ES-I3 (cell line): ENCODE results near the gene SMC3.
"Not testable (repeated sequence)": the region's sequence is repeated elsewhere in the genome, so short reads cannot be mapped to it uniquely, and the experiment has no call there.

Experiments used
- H3K36me3 ChIP-seq: 2 replicates; pipeline ENCODE4 v1.6.1; 2013; ENCODE audit warnings: mild to moderate bottlenecking, low read length, control low read depth, moderate library complexity; ENCODE audit not compliant: insufficient read depth
- H3K4me1 ChIP-seq: 2 replicates; pipeline ENCODE4 v1.6.1; 2013; ENCODE audit warnings: mild to moderate bottlenecking, control low read depth, low read length; ENCODE audit not compliant: insufficient read depth
- H3K9ac ChIP-seq: 2 replicates; pipeline ENCODE4 v1.6.1; 2013; ENCODE audit warnings: low read depth, mild to moderate bottlenecking, low read length, moderate library complexity
- H3K9me3 ChIP-seq: 2 replicates; pipeline ENCODE4 v1.6.1; 2013; ENCODE audit warnings: mild to moderate bottlenecking, low read length, moderate library complexity; ENCODE audit not compliant: control insufficient read depth, insufficient read depth

Gene SMC3

DNA sequence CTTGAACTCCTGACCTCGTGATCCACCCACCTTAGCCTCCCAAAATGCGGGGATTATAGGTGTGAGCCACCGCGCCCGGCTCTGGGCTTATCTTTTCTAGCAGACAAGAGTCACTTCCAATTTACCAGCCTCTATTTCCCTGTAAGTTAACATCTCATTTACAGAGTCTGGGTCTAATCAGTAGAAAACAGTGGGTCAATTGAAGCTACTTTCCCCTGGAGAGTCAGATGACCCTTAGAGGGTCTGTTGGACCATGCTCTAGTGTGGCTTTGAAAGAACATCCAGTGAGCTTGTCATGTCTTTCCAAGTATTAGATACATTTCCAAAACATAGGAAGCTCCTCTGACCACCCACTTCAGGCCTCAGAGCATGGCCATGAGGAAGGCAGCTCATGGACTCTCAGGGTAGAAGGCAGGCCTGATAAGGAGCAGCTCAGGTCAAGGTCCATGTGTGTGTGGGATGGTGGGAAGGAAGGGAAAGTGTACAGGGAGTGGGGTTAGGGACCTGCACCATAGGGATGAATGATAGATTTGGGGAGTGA, 49.1 kb downstream of the SMC3 start:
- Histone ChIP-seq H3K4me1 (peaks cover 14% of the 10 kb centered on the region), H3K36me3 (no peaks in the 10 kb centered on the region), H3K9me3 (no peaks in the 10 kb centered on the region), H3K9ac (no peak overlapping the region)

GRCh38 chr10:110617425-110618229, 50.1 kb downstream of the SMC3 start:
- Histone ChIP-seq H3K9ac (no peak overlapping the region), H3K36me3 (no peaks in the 10 kb centered on the region), H3K4me1 (peaks cover 4% of the 10 kb centered on the region; the same call in 1 of the 2 replicates), H3K9me3 (no peaks in the 10 kb centered on the region)

- Histone ChIP-seq H3K9ac (no peak overlapping the region), H3K9me3 (no peaks in the 10 kb centered on the region), H3K4me1 (peaks cover 4% of the 10 kb centered on the region; the same call in 1 of the 2 replicates), H3K36me3 (no peaks in the 10 kb centered on the region)
Measured at GRCh38 chr10:110618230-110618610, 50.7 kb downstream of the SMC3 start.

DNA sequence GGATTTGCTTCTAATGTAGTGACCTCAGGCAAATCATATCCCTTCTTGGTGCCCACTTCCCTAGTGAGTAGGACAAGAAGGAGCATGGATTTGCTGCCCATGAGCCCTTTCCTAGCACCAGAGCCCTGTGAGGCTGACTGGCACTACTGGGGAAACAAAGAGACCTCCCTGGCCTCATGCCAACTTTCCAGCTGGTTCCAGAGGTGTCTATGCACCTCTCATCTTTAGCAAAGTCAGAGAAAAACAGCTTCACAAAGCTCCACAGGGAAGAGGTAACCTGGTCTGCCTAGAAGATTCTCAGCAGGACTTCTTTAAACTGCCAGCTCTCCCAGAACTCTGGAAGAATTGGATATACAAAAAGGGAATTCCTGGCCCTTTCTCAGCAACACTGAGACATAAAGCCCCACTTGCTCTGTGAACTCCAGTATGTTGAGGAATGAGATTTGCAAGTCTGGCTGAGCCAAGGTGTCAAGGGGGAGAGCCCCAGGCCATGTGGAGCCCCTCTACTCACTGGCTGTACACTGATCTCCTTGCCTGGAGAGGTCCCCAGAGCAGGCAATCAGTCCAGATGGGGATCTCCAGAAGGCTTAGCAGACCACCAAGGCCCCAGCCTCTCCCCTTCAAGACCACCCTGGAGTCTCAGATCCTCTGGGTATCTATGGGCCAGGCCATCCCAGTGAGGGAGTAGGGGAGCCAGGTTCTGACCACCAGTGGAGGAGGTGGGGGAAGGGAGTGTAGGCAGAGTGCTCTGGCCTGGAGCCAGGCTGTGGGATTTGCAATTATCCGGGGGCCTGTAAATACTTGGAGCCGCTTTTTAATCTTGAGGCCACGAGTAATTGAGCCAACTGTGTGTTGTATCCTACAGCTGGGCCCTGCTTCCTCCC, 52.3 kb downstream of the SMC3 start:
- no peaks in the 10 kb centered on the region for H3K36me3 ChIP-seq
- no peak overlapping the region for H3K9ac ChIP-seq
- peaks cover 4% of the 10 kb centered on the region; the same call in 1 of the 2 replicates for H3K4me1 ChIP-seq
- no peaks in the 10 kb centered on the region for H3K9me3 ChIP-seq

DNA sequence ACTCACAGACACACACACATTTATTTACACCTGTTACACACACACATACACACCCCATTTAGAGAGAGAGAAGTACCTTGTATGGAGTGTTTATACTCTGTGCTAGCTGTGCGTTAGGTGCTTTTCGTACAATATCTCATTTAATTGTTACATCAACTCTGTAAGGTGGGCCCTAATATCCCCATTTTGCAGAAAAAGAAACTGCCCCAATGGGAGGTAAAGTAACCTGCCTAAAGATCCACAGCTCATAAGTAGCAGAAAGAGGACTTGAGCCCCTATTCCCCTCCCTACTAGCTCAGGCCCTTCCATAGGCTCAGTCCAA, 52.9 kb downstream of the SMC3 start:
- no peaks in the 10 kb centered on the region for H3K36me3 ChIP-seq
- H3K9me3 ChIP-seq: no peaks in the 10 kb centered on the region
- no peak overlapping the region for H3K9ac ChIP-seq
- H3K4me1 ChIP-seq: peaks cover 4% of the 10 kb centered on the region; the same call in 1 of the 2 replicates

DNA sequence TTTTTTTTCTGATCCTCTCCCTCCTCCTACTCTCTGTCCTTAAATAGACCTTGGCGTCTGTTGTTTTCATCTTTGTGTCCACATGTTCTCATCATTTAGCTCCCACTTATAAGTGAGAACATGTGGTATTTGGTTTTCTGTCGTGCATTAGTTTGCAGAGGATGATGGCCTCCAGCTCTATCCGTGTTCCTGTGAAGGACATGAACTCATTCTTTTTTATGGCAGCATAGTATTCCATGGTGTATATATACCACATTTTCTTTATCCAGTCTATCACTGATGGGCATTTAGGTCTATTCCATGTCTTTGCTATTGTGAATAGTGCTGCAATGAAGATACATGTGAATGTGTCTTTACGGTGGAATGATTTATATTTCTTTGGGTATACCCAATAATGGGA, 55.8 kb downstream of the SMC3 start:
- not testable (repeated sequence) for H3K4me1 ChIP-seq, H3K36me3 ChIP-seq, H3K9me3 ChIP-seq, H3K9ac ChIP-seq

GRCh38 chr10:110625356-110625894, 57.9 kb downstream of the SMC3 start:
- Histone ChIP-seq H3K9ac (no peak overlapping the region), H3K4me1 (peaks cover 3% of the 10 kb centered on the region; the same call in 1 of the 2 replicates), H3K36me3 (no peaks in the 10 kb centered on the region), H3K9me3 (no peaks in the 10 kb centered on the region)

GRCh38 chr10:110625951-110626855, 58.7 kb downstream of the SMC3 start:
- Histone ChIP-seq H3K9me3 (no peaks in the 10 kb centered on the region), H3K9ac (no peak overlapping the region), H3K4me1 (peaks cover 3% of the 10 kb centered on the region; the same call in 1 of the 2 replicates), H3K36me3 (no peaks in the 10 kb centered on the region)

- Histone ChIP-seq H3K9ac (no peak overlapping the region), H3K4me1 (peaks cover 3% of the 10 kb centered on the region; the same call in 1 of the 2 replicates), H3K9me3 (no peaks in the 10 kb centered on the region), H3K36me3 (no peaks in the 10 kb centered on the region)
Measured at GRCh38 chr10:110628161-110628560, 60.7 kb downstream of the SMC3 start.

DNA sequence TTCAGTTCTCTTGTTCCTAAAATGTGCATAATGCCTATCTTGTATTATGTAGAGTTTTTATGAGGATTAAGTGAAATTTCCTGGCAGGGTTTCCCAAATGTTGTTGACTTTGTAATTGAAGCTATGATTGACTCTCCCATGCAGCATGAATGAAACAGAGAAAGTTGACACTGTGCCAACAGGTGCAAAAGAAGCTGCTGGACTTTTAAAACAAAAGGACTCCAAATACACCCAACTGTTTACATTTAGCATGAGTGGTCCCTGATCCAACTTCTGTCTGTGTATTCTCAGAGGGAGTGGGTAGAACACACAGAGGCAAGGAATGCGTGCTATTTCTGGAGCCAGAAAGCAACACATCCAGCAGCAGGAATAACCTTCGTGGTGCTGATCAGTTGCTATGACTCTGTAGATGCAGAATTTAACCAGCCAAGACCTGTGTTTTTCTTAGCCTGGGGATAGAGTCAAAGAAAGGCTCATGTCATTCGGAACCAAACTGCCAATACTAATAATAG, 62.2 kb downstream of the SMC3 start:
- Histone ChIP-seq H3K4me1 (peaks cover 3% of the 10 kb centered on the region; the same call in 1 of the 2 replicates), H3K9ac (no peak overlapping the region), H3K36me3 (no peaks in the 10 kb centered on the region), H3K9me3 (no peaks in the 10 kb centered on the region)

GRCh38 chr10:110631934-110632333, 64.4 kb downstream of the SMC3 start:
- no peaks in the 10 kb centered on the region for H3K36me3 ChIP-seq
- H3K9me3 ChIP-seq: no peaks in the 10 kb centered on the region
- H3K9ac ChIP-seq: no peak overlapping the region
- peaks cover 4% of the 10 kb centered on the region; the same call in 1 of the 2 replicates for H3K4me1 ChIP-seq

DNA sequence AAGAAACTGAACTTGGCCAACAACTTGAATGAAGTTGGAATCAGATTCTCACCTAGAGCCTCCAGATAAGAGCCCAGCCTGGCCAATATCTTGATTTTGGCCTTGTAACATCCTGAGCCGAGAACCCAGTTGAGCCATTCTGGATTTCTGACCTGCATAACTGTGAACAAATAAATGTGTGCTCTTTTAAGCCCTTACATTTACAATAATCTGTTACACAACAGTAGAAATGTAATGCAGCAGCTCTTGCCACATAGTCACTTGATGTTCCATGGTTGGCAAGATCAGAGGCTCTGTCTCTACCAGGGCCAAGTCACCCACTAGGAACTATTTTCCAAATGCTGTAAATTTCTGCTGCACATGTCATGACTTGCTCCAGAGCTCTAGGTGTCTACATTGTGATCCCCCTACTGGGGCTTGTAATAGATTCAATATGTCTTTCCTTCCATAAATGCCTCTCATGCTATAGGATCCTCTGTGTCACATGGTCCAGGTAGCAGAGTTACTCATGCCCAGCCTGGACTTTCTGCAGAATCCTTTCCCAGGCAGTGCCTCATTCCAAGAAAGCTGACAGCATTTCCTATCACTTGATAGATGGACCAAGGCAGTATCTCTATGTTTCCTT, 65.2 kb downstream of the SMC3 start:
- Histone ChIP-seq H3K9me3 (no peaks in the 10 kb centered on the region), H3K36me3 (no peaks in the 10 kb centered on the region), H3K9ac (no peak overlapping the region), H3K4me1 (peaks cover 11% of the 10 kb centered on the region)

- Histone ChIP-seq H3K36me3 (no peaks in the 10 kb centered on the region), H3K9ac (no peak overlapping the region), H3K9me3 (no peaks in the 10 kb centered on the region), H3K4me1 (peaks cover 15% of the 10 kb centered on the region)
Measured at GRCh38 chr10:110634527-110635209, 67.2 kb downstream of the SMC3 start.
